DMS114 treated with DMSO at 0.1 percent for 48 hours (cell line): Measurements from ENCODE around the gene SMNDC1.
A peak's percentile ranks its signal among the peaks of the same experiment; 100 is the strongest.

Source experiments
- DNase-seq: peaks from one replicate; lab custom pipeline; 2025; ENCODE audit not compliant: unreplicated experiment; lab: John Stamatoyannopoulos, UW

Gene SMNDC1

DNA sequence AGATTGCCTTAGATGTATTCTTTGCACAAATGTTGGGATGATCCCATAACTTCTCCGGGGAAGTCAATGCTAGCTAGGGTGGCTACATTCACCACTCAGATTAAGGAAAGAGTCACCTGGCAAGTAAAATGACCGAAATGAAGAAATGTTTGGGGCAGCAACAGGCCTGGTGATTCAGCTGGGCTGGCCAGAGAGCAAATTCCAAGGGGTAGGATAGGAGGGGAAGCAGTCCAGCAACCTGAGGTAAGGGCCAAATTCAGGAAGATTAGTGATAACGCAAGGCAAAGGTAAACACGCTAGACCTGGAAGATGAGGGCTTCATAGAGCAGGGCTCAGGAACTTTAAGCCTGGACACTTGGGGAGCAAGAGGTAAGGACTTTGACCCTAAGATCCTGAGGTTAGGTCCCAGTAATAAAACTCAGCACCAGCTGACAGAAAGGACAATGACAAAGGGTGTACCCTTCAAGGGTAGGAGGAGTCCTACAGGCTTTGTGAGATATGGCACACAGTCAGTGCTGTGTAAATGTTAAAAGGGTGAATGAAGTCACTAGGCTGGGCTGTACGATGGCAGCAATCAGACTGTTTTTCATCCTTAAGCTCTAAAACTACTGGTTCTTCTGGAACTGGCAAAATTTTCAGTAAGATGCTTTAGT, 22.7 kb upstream of the SMNDC1 start:
- no peak for DNase-seq

DNA sequence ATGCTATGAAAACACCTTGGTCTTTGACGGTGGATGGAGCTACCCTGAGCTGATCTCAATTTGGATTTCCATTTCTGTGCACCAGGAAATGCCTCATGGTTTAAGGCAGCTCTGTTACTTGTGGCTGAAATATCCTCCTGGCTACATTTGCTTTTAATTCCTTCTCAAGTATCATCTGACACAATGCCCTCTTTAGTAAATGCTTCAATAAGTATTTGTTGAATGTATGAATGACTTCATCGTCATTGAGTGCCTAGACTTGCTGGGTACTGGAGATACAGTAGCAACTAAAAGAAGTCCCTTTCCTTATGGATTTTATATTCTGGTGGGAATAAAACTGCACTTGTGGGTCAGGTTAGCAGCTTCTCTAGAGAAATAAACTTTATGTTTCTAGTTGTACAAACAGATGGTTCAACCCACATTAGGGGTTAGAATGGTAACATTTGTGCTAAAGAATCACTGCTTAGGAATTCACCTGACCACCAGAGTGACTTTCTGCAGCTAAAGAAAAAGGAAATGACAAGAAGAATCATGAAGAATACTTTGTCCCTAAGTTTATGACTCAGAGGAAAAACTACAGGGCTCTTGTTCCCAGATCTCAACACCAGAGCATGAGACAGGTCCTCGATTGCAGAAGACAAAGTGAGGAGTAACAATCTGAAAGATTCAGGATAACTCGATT, 21.8 kb upstream of the SMNDC1 start:
- no peak for DNase-seq

DNA sequence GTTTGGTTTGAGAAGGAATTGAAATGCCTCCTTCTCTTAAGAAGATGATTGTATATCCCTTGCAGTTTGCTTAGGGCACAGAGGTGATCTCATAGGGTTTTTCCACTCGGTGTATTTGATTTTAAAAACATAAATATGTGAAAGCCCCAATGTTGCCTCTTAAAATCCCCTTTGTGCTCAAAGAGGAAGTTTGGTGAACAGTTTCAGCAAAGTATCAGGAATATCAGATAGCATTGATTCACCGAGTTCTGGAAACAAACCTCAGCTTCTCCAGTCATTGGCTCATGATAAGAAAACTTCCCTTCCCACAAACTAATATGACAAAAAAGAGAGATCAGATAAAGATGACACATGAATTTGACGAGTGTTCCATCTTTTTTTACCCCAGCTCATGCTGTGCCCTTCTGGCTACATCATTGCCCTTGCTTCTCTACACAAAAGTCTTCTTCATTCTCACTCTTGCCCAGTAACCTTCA, 20.1 kb upstream of the SMNDC1 start:
- DNase-seq = no peak

DNA sequence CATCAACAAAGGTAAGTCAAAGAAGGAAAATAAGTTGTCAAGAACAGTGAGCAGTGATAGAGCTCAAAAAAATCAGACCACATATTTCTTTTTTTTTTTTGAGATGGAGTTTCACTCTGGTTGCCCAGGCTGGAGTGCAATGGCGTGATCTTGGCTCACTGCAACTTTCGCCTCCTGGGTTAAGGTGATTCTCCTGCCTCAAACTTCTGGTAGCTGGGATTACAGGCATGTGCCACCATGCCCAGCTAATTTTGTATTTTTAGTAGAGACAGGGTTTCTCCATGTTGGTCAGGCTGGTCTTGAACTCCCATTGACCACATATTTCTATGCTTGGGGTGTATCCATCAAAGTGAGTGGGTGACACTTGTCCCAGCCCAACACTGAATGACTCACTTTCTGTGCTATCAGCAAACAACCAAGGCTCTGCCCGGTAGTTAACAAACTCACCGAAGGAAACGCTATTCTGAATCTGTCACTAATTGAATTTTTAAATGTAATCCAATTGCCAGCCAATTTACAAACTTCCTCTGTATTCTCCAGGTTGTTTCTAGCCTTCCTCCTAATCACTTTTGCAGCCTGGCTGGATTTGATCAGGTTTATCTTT, 19.6 kb upstream of the SMNDC1 start:
- no peak for DNase-seq

DNA sequence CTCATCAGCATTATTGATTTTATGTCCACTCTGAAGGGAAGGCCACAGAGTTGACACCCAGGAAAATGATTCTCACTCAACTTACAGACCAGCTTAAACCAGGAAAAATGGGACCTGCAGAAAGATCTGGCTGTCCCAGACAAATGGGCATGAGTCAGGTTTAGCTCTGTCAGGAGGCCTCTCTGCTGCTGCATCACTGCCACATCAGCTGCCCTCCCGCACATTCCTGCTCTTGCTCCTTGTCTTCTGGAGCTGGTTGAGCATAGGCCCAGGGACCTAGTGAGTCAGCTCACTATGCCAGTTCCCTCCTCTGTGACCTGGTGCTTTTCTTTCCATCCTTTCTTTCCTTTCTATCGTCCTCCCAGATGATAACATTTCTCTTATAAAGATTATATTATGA, 18.8 kb upstream of the SMNDC1 start:
- no peak for DNase-seq

DNA sequence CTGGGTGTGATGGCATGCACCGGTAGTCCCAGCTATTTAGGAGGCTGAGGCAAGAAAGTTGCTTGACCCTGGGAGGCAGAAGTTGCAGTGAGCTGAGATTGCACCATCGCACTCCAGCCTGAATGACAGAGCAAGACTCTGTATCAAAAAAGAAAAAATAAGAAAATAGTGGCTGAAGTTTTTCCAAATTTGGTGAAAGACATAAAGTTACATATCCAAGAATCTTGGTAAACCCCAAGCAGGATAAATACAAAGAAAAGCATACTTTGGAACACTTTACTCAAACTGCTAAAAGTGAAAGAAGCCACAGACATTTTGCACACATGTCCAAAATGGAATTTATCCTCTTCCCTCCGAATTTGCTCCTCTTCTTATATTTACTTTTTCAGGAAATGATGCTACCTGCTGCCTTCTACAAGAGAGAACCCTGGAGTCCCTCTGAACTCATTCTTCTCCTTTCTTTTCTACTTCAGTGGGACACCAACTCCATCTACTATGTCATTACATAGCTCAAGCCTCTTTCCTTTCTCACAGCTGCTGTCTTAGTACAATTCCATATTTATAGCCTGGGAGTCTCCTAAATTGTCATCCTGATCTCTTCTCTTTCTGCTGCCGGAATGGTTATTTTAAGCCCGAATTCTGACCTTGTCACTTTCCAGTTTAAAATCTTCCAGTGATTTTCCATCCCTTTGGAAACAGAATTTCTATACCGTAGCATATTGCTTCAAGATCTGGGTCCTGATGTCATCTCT, 17.3 kb upstream of the SMNDC1 start:
- no peak for DNase-seq

DNA sequence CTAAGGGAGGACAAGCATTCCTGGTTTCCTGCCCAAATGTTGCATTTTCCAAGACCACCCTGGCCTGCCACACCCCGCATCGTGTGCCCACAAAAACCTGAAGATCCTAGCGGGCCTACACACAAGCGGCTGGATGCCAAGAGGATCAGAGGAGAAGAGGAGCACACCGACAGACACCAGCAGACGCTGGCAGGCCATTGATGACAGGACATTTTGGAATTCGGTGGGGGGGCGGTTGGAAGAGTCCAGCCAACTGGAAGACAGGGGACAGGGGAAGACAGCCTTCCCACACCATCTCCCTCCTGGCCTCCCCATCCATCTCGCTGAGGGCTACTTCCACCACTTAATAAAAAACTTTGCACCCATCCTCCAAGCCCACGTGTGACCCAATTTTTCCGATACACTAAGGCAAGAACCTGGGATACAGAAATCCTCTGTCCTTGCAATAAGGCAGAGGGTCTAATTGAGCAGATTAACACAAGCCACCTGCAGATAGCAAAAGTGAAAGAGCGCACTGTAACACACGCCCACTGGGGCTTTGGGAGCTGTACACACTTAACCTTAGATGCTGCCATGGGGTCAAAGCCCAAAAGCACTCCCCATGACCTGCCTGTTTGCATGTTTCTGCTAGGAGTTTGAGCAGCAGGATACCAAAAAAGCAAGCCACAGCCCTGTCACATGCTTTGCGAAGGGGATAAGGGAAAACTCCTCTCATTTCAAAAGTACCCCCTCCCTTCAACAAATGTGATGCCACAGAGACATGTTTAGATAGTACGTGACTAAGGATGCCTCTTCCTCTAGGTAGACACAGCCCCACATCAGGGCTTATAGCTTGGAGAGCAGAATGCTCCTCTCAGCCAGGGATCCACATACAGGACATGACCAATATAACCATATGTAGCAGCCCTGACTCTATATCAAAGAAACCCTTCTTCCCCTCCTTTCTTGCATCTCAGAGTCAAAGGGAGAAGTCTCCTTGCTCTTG, 13.4 kb upstream of the SMNDC1 start:
- no peak for DNase-seq

DNA sequence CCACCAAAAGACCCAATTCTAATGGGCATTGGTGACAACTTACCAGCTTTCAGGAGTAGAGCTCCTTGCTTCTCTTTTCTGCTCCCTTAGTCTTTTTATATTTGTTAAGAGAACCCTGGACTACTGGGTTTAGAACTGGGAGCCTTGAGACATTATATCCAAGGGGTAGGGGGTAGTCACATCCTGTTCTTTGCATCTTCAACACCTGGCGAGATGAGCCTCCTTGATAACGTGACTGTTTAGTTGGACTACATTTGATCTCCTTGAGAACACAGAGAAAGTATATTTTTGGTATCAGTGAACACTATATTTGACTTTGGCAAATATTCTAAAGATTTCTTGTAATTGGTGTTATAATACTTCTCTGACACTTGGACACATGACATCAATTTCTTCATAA, 9.0 kb upstream of the SMNDC1 start:
- no peak for DNase-seq

DNA sequence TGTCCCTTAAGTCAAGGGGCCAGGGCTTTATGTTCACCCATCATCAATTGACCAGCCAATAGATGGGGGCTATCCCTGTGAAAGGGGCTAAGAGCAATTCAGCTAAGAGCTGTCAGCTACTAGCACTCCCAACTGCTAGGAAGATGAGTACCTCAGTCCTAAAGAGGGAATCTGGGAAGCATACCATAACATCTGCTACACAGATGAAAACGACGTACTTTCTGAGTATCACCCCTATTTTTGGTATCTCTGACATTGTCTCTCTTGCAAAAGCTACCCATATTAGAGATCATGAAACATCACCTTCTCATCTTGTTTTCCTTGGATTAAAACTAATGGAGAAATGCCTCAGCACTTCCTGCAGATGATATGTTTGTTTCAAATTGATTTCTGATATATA, 7.5 kb upstream of the SMNDC1 start:
- no peak for DNase-seq

DNA sequence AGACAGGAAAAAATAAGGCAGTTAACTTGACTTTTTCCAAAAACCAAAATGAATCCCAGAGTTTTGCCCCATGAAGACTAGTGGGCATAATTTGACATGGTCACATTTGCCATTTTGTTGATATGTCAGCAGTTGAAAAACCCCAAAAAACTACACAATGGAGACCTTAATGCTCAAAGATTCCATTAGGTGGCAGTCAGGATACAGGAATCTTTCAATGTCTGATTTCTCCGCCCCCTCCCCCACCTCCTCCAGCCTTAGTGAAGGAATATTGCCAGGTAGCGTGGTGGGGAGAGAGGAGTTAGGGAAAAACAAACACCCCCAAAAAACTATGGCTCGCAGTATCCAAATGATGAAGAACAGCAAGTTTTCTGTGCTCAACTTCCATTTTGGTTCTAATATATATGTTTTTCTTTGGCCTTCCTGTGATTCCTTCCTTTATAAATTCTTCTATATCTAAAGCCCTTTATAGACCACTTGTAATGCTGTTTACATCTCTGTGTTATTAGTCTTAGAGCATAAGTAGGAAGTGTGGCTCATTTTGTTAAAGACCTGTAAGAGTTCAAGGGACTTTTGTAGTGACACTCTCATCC, 6.7 kb upstream of the SMNDC1 start:
- DNase-seq = peak; percentile 66

DNA sequence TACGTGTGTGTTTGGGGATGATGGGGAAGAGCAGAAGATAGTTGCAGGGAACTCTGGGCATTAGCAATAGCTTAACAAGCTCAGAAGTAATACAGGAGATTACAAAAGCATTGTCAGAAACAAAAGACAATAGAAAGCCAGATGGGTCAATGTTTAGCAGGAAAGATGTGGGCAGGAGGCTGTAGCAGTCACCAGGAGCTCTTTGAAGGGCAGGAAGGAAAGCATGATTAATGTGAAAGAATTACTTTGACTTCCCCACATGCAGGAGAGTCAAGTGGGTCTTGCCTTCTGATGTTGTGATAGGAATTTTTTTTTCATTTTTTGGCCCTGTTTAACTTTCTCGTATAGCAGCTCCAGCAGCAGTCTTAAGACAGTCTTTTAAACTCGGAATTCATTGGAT, 6.0 kb upstream of the SMNDC1 start:
- DNase-seq = no peak

DNA sequence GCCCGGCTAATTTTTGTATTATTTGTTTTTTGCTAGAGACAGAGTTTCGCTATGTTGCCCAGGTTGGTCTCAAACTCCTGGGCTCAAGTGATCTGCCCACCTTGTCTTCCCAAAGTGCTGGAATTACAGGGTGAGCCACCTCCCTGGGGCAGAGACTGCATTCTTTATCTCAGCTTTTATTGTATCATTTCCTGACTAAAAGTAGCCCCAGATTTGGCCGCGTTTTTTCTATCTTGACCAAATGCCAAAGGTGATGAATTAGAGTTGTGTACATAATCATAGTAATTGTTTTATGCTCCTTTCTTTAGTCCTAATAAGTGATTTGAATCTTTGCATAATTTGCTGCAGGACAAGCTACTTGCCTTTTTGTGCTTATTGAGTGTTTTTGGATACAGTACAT, 3.1 kb upstream of the SMNDC1 start:
- no peak for DNase-seq

DNA sequence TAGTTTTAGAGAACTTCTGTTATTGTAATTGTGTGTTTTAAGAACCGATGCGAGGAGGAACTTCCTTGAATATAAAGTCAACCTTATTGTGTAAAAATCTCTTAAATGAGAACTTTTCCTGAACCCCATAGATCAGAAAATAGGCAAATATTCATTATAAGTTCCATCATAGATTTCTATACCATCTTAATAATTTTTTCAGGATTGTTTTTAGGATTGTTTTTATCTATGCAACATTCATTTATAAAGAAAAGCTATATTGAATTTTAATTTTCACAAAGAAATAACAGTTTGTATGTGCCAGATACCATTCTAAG, 1.7 kb upstream of the SMNDC1 start:
- DNase-seq = no peak

DNA sequence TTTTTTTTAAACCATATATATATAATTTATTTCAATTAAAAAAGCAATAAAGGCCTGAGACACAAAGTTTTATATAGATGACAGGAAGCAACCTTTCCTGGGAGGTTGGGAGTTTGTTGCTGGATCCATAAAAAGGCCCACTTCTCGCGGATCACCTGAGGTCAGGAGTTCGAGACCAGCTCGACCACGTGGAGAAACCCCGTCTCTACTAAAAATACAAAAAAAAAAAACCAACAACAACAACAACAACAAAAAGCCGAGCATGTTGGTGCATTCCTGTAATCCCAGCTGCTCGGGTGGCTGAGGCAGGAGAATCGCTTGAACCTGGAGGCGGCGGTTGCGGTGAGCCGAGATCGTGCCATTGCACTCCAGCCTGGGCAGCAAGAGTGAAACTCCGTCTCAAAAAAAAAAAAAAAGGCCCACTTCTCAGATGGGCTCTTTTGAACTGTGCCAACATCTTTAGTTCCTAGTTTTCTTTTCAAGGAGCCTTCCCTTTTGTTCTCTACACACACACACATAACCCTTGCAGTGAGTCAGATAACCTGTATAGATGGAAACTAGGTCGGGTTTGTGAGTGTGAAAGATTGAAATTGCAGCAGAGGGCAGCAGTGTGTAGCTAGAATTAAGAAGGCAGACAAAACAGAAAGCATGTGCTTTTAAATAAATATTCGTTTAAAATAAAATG, 1.2 kb upstream of the SMNDC1 start:
- peak; percentile 90 for DNase-seq

DNA sequence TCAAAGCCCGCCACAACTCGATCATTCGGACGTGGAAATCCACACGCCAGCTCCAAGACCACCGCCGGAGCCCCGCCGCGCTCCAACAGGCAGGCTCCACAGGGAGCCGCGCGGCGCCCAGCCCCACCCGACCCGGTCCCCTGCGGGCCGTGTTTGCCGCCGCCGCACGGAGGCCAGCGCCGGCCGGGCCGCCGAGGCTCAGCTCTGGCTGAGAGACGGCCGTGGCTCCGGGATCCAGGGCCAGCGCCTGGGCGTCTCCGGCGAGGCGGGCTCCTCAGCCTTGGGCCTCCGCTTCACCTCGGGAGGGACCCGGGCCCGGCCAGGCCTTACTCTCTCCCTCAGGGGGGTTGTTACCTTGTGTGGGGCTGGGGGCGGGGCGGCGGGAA, 333 bp downstream of the SMNDC1 start:
- no peak for DNase-seq

DNA sequence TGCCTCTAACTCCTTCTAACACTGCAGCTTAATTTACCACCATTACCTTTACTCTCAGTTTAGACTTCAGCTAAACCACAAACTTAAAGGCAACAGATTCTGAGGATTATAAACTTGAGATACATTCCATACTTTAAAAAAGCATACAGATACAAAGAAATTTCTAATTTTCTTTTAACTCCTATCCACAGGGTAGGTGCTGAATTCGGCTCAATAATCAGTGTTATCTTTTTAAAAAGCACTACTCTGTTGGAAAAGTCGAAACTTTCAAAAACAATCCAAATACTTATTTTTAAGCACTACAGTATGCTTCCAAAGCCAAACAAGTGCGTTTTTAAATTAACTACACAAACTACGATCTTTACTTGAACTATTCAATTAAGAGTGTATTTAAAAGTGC, 1.0 kb downstream of the SMNDC1 start:
- DNase-seq = no peak

DNA sequence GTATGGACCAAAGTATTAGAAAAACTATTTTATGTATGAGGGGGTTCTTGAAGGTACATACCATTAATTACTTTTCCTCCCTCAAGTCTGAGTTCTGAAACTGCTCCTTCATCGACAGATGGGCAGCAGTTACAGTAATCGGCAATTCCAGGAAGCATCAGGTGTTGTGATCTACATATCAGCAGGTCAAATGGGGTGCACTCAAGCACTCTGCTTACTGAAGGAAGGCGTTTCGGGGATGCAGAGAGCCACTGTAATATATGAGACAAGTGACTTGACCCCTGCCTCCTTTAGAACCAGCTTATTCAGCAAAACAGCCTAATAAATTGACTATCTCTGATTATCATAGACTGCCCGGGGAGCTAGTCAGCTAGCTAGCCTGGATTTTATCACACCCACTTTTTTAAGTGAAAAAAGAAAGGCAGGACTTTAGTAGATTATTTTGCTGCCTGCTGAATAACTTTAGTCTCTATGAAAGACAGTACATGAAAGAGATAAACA, 4.2 kb downstream of the SMNDC1 start:
- DNase-seq = no peak

DNA sequence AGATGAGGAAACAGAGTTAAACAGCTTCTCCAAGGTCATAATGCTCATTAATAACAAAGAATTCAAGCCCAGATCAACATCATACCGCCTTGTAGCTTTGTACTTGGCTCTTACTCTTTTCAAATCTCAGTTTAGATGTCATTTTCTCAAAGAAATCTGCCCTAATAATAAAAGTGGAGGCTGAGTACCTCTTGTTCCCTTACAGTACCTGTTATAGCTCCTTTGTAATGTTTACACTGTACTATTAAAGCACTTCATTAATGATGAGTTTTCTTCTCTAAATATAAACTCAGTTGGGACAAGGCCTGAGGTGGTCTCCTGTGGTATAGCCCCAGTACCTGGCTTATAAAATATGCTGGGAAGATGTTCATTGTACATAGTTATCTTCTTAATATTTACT, 7.8 kb downstream of the SMNDC1 start:
- DNase-seq = no peak

DNA sequence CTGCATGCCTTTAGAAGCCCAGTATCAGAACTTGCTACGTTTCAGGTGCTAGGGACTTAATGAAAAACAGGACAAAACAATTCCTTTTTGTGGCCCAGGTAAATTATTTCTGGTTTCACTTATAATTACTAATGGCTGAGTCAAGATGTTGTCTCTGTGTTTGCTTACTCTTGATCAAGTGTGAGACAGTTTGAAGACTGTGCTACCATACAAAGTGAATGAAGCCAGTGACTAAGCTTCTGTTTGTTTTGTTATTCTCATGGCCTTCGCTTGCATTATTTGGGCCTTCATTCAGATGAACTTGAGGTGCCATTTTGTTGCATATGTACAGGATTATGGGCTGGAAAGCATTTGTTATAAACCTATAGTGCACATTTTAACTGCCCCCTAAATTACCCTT, 17.9 kb downstream of the SMNDC1 start:
- no peak for DNase-seq

DNA sequence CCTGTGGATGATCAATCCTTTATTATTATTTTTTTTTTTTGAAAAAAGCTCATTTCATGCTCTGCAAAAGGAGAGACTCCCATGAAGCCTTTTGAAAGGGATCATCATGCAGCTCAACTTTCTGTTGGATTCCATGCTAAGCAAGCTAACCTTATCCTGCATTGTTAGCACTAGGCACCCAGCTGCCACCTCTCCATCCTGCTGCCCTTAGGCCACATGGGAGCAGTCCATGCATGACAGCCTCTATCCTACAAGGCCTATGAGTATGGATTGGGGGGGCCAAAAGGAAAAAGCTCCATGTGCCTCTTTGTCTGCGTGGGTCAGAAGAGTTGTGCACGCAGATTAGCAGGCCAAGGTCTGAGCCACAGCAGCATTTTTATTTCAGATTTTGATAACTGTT, 19.2 kb downstream of the SMNDC1 start:
- DNase-seq = no peak
